Astrocyte (in vitro differentiated cells and primary cell): Measurements from ENCODE around the gene JMJD6.

Source experiments
- EZH2 ChIP-seq: IDR thresholded peaks from 2 replicates; pipeline ENCODE4 v1.6.1; 2012; ENCODE audit warnings: mild to moderate bottlenecking, low read length, inconsistent platforms; ENCODE audit not compliant: insufficient read depth
- TF ChIP-seq, protein P1 (sequence below): IDR thresholded peaks from 2 replicates; pipeline ENCODE4 v1.5.1; 2011; ENCODE audit warnings: low read depth, mild to moderate bottlenecking, inconsistent platforms, low read length, moderate library complexity; ENCODE audit not compliant: insufficient read depth

DNA sequence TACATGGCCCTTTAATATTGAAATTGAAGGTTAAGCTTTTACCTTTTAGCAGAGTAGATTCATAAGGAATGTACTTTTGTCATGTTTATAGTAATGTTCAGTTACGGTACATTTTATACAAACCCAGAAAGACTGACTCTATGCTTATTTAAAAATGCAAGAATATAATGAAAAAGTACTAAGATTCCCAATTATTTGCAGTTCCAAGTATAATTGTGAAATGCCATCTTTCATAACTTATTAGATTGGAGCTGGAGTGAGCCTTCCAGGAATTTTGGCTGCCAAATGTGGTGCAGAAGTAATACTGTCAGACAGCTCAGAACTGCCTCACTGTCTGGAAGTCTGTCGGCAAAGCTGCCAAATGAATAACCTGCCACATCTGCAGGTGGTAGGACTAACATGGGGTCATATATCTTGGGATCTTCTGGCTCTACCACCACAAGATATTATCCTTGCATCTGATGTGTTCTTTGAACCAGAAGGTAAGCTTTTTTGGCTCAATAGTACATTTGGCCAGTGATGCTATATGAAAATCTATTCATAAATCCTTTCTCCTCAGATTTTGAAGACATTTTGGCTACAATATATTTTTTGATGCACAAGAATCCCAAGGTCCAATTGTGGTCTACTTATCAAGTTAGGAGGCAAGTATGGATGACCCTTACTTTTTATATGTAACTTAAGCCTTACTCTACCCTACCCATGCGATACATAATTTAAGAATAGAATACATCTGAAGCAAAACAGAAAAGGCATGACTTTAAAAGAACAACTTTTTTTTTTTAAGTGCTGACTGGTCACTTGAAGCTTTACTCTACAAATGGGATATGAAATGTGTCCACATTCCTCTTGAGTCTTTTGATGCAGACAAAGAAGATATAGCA, 6.6 kb upstream of the JMJD6 start:
- TF ChIP-seq, protein P1, sequence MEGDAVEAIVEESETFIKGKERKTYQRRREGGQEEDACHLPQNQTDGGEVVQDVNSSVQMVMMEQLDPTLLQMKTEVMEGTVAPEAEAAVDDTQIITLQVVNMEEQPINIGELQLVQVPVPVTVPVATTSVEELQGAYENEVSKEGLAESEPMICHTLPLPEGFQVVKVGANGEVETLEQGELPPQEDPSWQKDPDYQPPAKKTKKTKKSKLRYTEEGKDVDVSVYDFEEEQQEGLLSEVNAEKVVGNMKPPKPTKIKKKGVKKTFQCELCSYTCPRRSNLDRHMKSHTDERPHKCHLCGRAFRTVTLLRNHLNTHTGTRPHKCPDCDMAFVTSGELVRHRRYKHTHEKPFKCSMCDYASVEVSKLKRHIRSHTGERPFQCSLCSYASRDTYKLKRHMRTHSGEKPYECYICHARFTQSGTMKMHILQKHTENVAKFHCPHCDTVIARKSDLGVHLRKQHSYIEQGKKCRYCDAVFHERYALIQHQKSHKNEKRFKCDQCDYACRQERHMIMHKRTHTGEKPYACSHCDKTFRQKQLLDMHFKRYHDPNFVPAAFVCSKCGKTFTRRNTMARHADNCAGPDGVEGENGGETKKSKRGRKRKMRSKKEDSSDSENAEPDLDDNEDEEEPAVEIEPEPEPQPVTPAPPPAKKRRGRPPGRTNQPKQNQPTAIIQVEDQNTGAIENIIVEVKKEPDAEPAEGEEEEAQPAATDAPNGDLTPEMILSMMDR: no peak
- TF ChIP-seq EZH2: no peak
